Ecto neural progenitor cell (in vitro differentiated cells): ENCODE measurements around the gene TENT5C.

Experiments used
- DNase-seq: peaks from one replicate; pipeline ENCODE4 v3.0.0-alpha.2; 2018; ENCODE audit warnings: low spot score

Gene TENT5C

DNA sequence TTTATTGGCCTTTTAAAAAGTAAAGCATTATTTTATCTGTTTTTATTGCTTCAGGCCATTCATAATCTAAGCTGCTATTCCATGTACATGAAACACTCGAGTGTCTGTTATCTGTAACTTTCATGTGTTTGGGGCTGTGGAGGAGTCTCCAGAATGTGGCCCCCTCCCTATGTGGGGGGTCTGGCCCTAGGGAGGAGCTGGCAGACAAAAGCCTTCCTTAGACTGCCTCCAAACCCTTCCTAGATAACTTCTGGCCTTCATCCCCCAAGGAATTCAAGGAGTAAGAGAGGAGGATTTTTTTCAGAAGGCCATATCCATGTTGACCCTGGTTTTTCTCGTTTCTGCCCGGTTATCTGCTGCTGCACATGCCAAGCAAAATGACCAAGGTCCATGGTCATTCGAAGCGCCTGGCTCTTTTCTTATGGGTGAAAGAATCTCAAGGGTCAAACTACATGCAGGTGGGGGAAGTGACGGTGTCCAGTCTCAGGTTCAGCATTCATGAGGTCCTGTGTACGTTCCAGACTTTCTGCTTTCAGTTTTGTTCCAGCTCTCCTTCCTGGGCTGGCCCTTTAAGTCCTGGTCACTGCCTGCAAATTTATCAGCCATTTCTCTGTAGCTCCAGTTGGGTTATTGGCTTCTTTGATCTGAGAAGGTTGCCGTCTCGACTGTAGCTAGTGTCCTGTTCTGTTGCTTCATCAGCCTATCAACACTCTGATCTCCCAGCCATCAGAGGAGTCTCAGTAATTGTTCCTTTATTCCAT, 8.3 kb downstream of the TENT5C start:
- no peak for DNase-seq

DNA sequence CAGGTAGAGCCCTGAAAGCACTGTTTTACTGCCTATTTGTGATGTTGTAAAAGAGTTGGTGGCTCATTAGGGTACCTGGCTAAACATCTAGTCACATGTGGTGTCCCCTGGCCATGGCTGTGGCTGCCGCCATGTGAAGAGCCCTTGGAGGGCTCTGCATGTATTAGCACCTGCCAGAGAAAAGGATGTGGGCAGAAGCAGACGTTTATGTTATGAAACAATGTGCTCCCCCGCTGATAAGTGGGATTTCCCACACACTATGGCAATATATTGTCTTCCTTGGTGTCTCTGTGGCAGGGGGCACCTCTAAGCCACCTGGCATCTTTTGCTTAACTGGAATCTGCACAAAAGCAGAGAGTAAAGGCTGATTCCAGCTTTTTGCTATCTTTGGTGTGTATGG, 9.6 kb downstream of the TENT5C start:
- no peak for DNase-seq

DNA sequence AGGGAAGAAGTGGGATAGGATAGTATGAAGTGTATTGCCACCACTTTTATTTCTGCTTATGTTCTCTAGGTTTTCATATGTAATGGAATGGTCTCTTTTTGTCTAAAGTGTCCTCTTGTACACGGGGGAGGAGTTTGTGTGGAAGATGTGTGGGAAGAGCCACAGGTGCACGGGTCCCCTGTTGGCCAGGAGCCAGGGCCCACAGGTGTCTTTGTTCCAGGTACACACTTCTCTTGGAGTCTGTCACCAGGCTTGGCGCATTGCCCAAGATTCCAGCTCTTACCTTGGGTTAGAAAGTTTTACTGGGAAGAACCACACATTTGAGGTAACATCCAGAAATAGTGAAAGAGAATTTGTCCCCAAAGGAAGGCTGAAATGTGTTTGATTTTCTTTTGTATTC, 10.5 kb downstream of the TENT5C start:
- DNase-seq = no peak

DNA sequence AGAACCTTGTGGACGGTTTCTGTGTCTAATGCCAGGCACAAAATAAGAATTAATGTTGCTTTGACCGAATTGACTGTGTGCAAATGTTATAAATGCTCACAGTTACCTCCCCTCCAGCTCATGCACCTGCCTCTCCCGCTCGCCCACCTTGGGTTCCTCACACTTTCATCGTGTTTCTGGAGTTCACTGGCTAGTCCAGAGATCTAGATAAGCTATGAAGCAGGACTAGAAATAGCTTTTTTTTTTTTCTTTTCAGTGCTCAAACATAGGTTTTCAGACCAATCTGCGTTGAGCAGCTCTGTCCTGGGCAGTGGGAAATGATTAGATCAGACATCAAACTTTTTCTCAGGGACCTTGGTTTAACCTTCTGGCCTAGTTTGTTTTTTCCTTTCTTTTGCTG, 11.1 kb downstream of the TENT5C start:
- DNase-seq = no peak

DNA sequence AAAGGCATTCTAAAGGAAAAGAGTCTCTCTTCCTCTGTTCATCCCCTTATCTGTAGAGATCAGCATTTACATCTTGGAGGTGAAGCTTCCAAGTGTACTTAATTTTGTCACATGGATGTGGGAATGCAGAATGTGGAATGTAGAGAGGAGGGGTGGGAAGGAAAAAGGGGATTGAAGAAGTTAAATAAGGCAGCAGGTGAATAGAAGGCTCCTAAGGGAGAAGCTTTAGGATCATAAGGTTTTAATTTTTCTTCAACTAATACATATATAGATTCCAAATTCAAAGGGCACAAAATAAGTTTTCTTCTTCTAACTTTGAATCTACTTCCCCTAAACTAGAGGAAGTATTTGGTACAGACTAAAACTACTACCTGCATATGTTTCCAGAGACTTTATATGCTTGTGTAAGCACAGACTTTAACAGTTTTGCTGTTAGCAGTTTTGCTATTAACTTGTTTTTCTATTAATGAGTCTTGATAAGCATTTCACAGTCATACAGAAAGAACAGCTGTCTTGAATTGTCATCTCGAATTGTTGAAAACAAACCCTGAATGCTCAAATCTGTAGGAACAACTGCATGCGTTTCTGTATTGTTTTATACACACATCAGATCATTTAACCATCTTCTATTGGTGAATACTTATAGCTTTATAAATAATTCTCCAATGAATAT, 12.7 kb downstream of the TENT5C start:
- DNase-seq = no peak

DNA sequence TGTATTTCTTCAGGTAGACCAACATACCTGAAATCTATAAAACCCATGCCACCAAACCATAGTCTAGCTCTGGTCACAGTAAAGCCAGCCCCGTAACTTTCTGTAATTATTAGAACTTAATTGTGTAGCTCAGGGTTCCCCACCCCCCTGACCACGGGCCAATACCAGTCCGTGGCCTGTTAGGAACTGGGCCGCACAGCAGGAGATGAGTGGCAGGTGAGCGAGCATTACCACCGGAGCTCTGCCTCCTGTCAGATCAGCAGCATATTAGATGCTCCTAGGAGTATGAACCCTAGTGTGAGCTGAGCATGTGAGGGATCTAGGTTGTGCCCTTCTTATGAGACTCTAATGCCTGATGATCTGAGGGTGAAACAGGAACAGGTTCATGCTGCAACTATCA, 14.6 kb downstream of the TENT5C start:
- no peak for DNase-seq

DNA sequence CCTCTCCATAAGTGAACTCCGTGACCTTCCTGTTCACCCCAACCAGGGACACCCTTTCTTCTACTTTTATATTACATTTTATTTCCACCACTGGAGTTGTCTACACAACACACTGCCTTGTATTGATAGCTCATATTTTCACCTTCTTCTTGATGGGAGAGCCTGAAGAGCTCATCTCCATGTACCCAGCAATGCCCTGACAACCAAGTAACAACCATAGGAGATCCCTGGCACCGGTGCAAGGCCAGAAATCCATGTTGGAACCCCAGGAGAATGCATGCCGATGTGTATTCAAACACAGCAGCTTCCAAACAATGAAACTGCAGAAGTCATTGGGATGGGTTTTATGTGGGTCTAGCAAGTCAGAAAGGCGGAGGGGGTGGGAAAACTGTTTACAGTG, 15.5 kb downstream of the TENT5C start:
- no peak for DNase-seq

DNA sequence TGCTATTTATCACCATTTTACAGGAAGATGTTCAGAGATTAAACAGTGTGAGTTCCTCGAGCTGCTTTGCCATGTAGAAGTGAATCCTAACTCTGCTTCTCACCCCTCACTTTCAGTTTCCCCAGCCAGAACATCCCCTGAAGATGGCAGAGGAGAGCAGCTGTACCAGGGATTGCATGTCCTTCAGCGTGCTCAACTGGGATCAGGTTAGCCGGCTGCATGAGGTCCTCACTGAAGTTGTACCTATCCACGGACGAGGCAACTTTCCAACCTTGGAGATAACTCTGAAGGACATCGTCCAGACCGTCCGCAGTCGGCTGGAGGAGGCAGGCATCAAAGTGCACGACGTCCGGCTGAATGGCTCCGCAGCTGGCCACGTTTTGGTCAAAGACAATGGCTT, 16.9 kb downstream of the TENT5C start:
- DNase-seq = no peak

DNA sequence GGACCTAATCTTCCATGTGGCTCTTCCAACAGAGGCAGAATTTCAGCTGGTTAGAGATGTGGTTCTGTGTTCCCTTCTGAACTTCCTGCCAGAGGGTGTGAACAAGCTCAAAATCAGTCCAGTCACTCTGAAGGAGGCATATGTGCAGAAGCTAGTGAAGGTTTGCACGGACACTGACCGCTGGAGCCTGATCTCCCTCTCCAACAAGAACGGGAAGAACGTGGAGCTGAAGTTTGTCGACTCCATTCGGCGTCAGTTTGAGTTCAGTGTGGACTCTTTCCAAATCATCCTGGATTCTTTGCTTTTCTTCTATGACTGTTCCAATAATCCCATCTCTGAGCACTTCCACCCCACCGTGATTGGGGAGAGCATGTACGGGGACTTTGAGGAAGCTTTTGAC, 17.3 kb downstream of the TENT5C start:
- no peak for DNase-seq

DNA sequence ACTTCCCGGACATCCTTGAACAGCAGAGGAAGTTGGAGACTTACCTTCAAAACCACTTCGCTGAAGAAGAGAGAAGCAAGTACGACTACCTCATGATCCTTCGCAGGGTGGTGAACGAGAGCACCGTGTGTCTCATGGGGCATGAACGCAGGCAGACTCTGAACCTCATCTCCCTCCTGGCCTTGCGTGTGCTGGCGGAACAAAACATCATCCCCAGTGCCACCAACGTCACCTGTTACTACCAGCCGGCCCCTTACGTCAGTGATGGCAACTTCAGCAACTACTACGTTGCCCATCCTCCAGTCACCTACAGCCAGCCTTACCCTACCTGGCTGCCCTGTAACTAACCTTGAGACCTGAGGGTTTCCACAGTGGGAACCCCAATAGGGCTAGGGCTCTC, 17.9 kb downstream of the TENT5C start:
- no peak for DNase-seq

DNA sequence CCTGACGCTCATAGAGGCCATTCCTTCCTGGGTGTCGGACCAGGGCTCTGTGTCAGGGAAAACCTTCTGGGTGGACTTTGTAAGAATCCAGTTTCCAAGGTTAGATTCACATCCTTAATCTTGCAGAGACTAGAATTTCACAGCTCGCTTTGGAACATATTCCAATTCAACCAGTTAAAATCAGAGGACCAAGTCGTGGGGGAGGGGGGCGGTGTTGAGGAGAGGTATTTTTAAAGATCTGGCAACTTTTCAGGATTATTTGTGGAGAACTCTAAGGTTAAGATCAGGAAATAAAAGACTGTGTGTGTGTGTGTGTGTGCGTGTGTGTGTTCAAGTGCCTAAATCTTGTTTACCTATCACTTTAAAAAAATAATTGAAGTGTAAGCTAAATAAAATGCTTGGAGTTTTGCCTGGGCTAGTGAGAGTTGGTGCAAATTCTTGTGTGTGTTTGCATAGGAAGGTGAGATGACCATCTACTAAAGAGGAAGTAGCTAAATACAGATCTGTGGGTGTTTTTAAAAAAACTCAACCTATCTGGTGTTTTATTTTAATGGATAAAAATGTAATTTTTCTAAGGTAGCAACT, 21.8 kb downstream of the TENT5C start:
- no peak for DNase-seq

DNA sequence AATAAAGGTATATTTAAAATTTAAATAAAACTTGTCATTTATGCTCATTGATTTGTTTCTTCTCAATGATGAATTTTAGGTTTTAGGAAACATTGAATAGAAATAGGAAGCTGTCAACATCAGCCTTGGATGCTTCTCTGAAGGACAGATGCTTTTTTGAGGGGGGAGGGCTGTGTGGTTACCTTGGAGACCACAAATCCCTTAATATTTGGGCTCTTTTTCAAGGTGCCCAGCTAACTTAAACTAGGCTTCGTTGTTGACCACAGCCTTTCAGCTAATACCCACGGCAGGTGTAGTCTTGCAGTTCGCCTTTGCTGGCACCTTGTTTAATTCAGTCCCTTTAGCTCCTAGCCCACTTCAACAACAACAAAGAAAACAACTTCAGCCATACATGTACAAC, 22.5 kb downstream of the TENT5C start:
- no peak for DNase-seq

DNA sequence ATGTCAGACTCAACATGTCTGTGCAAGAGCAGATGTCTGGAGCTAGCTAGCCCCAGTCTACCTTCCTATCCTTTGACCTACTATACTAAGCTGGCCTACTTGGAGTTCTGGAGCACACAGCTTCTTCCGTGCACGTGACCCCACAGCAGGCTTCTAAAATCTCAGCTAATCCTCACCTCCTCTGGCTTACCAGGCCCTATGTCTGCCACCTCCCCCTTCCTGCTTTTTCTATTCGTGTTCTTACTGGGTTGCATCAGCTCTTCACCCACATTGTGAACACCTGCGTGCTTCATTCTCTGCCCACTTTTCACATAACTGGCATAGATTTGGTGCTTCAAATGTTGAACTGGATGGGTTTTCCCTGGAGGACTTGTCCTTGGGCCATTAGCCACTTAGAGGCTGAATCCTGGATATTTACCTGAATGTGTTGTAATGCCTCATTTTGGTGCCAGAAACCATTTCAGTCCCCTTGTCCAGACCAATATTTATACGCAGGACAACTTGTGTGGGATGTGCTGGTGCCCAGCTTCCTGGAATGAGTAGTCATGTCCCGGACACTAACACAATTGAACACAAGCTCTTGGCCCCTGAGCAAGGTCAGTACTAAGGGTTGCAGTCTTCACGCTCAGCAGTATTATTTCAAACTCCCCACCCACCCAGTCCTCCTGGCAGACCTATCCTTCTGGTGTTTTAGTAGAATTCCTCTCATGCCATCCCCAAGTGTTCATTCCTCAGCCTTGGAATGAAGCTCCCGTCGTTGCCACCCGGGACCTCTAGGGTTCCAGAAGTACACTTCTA, 24.0 kb downstream of the TENT5C start:
- DNase-seq = no peak

DNA sequence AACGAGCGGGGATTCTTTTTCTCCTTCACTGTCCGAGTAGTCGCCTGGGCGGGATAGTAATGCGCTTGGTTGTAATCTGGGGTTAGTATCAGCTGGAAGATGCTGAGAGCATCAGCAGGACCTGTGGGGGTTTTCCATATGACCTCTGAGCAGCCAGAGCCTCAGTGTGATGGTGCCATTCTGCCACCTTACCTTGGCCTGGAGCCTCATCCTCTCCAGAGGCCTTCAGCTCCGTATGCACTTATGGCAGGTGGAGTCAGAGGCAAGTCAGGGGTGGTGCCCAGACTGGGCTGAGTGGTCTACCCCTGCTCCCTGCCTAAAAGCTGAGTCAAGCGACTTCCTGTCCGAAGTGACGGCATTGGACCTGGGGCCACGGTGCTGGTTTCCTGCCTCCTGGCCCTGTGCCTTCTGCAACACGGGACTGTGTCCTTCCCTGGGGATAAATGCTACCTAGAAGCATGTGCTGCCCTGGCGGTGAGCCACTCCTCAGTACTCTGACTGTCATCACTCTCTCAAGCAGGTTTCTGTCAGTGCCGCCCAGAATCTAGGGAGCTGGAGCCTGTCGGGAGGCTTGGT, 24.7 kb downstream of the TENT5C start:
- no peak for DNase-seq

DNA sequence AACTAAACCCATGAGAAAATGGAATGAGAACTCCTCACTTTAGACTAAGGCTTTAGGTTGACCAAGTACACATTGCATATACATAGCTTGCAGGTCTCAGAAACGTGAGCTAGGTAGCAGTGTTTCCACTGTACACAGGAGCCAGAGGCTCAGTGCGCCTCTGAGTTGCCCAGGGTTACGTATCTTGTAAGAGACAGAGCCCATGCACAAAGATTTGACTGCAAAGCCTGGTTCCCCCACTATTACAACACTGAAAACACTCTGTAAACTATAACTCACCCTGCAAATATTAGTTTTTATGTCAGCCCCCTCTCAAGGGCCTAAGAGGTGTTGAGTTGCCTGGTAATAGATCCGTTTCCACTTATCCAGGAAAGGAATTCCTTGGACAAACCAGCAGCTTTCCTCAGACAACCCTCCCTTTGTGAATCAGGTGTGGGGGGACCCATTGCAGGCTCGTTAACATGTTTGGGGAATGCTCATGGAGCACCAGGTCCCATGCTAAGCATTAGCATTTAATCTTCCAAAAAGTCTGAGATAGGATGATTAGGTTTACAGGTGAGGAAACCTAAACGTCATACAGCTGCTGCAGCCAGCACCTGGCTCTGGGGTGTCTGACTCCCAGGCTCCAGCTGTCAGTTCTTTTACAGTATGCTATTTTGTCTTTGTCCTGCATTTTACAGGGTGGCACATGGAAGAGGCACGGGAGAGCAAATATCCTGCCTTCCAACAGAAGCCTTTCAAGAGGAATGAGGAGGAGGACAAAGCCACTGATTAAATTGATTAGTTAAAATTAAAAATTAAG, 25.7 kb downstream of the TENT5C start:
- DNase-seq = no peak

DNA sequence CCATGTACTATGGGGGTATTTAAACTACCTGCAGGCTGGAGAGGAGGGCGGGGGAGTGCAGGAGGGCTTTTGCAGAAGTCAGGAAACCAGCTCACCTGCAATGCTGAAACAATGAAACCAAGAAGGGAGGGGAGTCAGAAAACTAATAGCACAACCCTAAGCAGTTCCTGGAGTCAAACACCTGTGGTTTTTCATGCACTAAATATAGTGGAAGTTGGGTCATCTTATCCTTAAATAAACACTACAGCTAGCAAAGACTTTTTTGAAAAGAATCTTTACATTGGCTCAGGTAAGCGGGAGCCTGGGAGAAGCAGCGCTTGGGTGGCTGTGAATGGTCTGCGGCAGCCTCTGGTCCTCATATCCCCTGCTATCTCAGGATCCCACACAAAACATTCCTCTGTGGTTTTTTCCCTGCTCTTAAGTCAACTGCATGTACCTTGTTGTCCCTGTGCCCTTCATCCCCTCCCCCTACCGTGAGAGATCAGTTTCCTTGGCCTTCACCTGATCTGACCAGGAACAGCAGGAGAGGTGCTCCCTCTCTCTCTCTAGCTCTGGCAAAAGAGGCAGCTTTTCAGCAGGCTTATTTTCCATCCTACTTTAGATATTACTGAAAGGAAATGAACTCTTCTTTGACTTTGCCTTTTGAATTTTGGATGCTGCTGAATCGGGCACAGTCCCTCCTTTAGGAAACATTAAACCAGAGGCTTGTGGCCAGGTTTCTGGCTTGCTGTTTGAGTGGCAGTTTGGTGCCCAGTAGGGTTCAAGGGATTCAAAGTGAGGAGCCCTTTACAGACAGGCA, 26.6 kb downstream of the TENT5C start:
- no peak for DNase-seq

DNA sequence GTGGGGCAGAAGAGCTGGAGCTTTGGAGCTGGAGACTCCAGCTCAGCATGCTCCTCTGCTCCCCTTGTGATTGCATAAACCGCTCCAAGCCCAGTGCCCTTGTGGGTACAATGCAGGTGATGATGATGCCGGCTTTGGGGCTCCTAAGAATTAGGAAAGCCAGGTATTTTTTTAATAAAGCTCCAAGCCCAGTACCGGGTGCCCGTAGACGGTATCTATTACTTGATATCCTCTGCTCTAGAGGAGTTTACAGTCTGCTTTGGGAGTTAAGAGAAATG, 27.2 kb downstream of the TENT5C start:
- DNase-seq = no peak

DNA sequence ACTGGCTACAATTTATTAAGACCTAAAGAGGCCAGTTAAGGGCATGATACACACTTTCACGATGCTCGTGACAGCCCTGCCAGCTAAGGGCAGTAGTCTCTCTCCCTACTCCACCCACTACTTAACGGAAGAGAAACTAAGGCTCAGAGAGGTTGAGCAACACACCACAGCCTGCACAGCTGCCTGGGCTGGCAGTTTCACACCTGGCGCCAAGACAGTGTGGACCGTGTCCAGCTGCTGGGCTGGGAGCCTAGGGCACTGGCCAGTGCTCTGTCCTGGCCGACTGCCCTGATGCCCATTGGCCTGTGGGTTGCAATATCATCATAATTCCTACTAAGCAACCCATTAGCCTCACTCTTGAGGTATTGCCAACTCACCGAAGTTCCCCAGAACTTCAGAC, 27.6 kb downstream of the TENT5C start:
- DNase-seq = no peak

DNA sequence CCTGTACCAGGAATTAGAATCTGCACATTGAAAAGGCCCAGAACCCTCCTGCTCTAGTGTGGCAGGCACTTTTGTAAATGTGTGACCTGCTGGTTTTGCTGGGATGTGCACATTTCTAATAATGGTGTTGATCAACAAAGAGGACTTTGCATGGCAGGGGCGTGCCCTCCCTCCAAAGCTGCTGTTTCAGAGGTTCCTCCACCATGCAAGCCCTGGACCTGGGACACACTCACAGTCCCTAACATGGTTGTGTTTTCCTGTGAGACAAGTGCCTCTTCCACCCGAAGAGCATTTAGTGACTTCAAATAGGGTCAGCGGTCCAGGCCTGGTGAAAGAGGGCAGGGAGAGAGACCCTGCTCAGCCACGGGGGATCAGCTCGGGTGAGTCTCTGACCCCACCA, 28.1 kb downstream of the TENT5C start:
- DNase-seq = no peak

DNA sequence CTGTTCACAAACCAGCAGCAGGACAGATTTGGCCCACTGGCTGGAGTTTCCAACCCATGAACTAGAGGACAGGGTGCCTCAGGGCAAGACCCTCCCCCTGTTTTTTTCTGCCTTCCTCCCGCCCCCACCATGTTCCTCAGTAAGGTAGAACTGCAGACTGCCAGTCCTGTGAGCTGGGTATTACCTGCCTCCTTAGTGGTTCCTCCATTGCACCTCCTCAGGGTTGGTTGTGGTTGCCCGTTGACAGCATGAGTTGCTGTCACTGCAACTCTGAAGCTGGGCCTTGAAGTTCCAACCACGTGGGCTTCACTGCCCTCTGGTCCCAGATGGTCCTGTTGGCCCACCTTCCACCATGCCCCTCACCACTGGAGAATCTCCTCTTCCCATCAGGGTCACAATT, 28.8 kb downstream of the TENT5C start:
- no peak for DNase-seq

DNA sequence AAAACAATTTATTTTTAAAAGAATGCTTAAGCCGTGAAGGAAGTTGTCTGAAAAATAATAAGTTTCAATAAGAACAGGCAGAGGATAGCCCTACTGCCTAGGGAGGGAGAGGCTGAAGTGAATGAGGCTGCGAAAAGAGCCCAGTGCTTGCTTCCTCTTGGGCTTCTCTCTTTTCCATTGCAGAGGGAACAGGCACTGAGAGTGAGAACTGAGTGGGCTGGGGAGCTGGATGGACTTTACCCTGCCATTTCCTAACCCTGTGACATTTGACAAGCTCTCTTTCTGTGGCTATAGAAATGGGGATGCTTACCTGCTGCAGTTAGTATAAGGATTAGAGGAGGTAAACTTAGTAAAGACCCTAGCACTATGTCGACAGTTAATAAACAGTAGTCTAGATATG, 30.0 kb downstream of the TENT5C start:
- DNase-seq = no peak
